VCaP (cell line): ENCODE data around the gene OR5K4.
"Not testable (repeated sequence)": the region's sequence is repeated elsewhere in the genome, so short reads cannot be mapped to it uniquely, and the experiment has no call there.

ENCODE experiments used
- H3K27ac ChIP-seq: fragments of 450-650 bp; 2 replicates; pipeline ENCODE4 v1.5.1; 2017
- CTCF ChIP-seq: fragments of 450-650 bp; conservative IDR thresholded peaks from 2 replicates; pipeline ENCODE4 v1.5.1; 2017; ENCODE audit warnings: mild to moderate bottlenecking, moderate library complexity

Gene OR5K4

GRCh38 chr3:98371853-98372252 is 18.2 kb downstream of the OR5K4 start:
- TF ChIP-seq CTCF = no peak
- no peak overlapping the region for H3K27ac ChIP-seq

- TF ChIP-seq CTCF = no peak
These were observed 18.8 kb downstream of the OR5K4 start for GRCh38 chr3:98372445-98372844.

GRCh38 chr3:98376631-98377030 is 23.0 kb downstream of the OR5K4 start:
- no peak for TF ChIP-seq CTCF
- no peak overlapping the region for H3K27ac ChIP-seq

More at GRCh38 chr3:98372445-98372844, 18.8 kb downstream of the OR5K4 start:
- H3K27ac ChIP-seq = no peak overlapping the region

GRCh38 chr3:98388147-98388546 is 34.5 kb downstream of the OR5K4 start:
- no peak overlapping the region for H3K27ac ChIP-seq
- no peak for TF ChIP-seq CTCF

GRCh38 chr3:98390366-98390765 is 36.7 kb downstream of the OR5K4 start, which contains the start of gene OR5K3:
Gene OR5K3, plus strand, starts transcription at chr3:98390666. Its CDS starts 0 bp downstream, at chr3:98390666.
- TF ChIP-seq CTCF = no peak
- H3K27ac ChIP-seq = no peak within 1 kb of the TSS

- no peak for TF ChIP-seq CTCF
- no peak overlapping the region for H3K27ac ChIP-seq
These were observed 41.4 kb downstream of the OR5K4 start for GRCh38 chr3:98395101-98395500.

- not testable (repeated sequence) for H3K27ac ChIP-seq
These were observed 42.8 kb downstream of the OR5K4 start for GRCh38 chr3:98396482-98396881.

GRCh38 chr3:98398513-98398912 is 44.9 kb downstream of the OR5K4 start:
- TF ChIP-seq CTCF = no peak
- H3K27ac ChIP-seq = no peak overlapping the region
